Measurements from ENCODE around the gene DIS3L2. TPM values are rescaled to one million over a fixed set of nuclear protein-coding genes. Genes with fewer than 3 reads are reported as not detected.

Gene DIS3L2
- total RNA-seq, 2 donors from 2014 or later = 33.5 to 35.5 TPM

- ATAC-seq (peak; percentile 22), DNase-seq (peak in 1 of 2 donors; percentile 21)
- intact Hi-C loops (cut with DNase I, micrococcal nuclease) = loop anchor here (5.0 to 10.0 kb wide), 3 partner anchors 398 to 508 kb away; no protein-coding TSS in a partner anchor
Observed at GRCh38 chr2:231926761-231927565, 34.5 kb upstream of the DIS3L2 start.

- ATAC-seq (no peak), DNase-seq (no peak)
- intact Hi-C loops (cut with DNase I, micrococcal nuclease) = loop anchor here (5.0 to 10.0 kb wide), 3 partner anchors 397 to 507 kb away; no protein-coding TSS in a partner anchor
Observed at GRCh38 chr2:231927566-231927890, 34.0 kb upstream of the DIS3L2 start.

GRCh38 chr2:231928481-231928880 is 33.0 kb upstream of the DIS3L2 start:
- DNase-seq = no peak
- intact Hi-C loops (cut with DNase I, micrococcal nuclease) = loop anchor here (5.0 to 10.0 kb wide), 3 partner anchors 396 to 506 kb away; no protein-coding TSS in a partner anchor
- no peak for ATAC-seq

- intact Hi-C loops (cut with DNase I, micrococcal nuclease) = loop anchor here (5.0 to 10.0 kb wide), 3 partner anchors 396 to 506 kb away; no protein-coding TSS in a partner anchor
- ATAC-seq (no peak), DNase-seq (no peak)
Observed at GRCh38 chr2:231928901-231929725, 32.4 kb upstream of the DIS3L2 start.

- no peak for ATAC-seq
- DNase-seq = peak in 1 of 2 donors; percentile 21
- intact Hi-C loops (cut with DNase I, micrococcal nuclease) = loop anchor here (5.0 to 10.0 kb wide), 3 partner anchors 395 to 505 kb away; no protein-coding TSS in a partner anchor
Observed at GRCh38 chr2:231929961-231930592, 31.4 kb upstream of the DIS3L2 start.

- intact Hi-C loops (cut with DNase I, micrococcal nuclease) = no loop called here
- ATAC-seq (no peak), DNase-seq (no peak)
Observed at GRCh38 chr2:231930593-231931281, 30.8 kb upstream of the DIS3L2 start.

- intact Hi-C loops (cut with DNase I, micrococcal nuclease) = no loop called here
- DNase-seq (no peak), ATAC-seq (no peak)
Observed at GRCh38 chr2:231931481-231931915, 30.0 kb upstream of the DIS3L2 start.

- ATAC-seq = no peak
- DNase-seq = no peak
- intact Hi-C loops (cut with DNase I, micrococcal nuclease) = no loop called here
Observed at GRCh38 chr2:231932711-231932970, 28.9 kb upstream of the DIS3L2 start.

GRCh38 chr2:231932985-231933915 is 28.3 kb upstream of the DIS3L2 start:
- ATAC-seq (no peak), DNase-seq (no peak)
- intact Hi-C loops (cut with DNase I, micrococcal nuclease) = no loop called here

GRCh38 chr2:231933916-231934401 is 27.6 kb upstream of the DIS3L2 start:
- no peak for ATAC-seq
- intact Hi-C loops (cut with DNase I, micrococcal nuclease) = no loop called here
- no peak for DNase-seq

- no peak for ATAC-seq
- intact Hi-C loops (cut with DNase I, micrococcal nuclease) = no loop called here
- no peak for DNase-seq
Observed at GRCh38 chr2:231934441-231935206, 26.9 kb upstream of the DIS3L2 start.

GRCh38 chr2:231935207-231935524 is 26.3 kb upstream of the DIS3L2 start:
- DNase-seq (no peak), ATAC-seq (no peak)
- intact Hi-C loops (cut with DNase I, micrococcal nuclease) = no loop called here

- ATAC-seq (no peak), DNase-seq (no peak)
- intact Hi-C loops (cut with DNase I, micrococcal nuclease) = no loop called here
Observed at GRCh38 chr2:231935815-231936214, 25.7 kb upstream of the DIS3L2 start.

- ATAC-seq (no peak), DNase-seq (no peak)
- intact Hi-C loops (cut with DNase I, micrococcal nuclease) = no loop called here
Observed at GRCh38 chr2:231936491-231936890, 25.0 kb upstream of the DIS3L2 start.

- intact Hi-C loops (cut with DNase I, micrococcal nuclease) = no loop called here
- ATAC-seq (no peak), DNase-seq (no peak)
Observed at GRCh38 chr2:231937057-231937456, 24.5 kb upstream of the DIS3L2 start.

GRCh38 chr2:231939022-231939421 is 22.5 kb upstream of the DIS3L2 start:
- ATAC-seq (no peak), DNase-seq (no peak)
- intact Hi-C loops (cut with DNase I, micrococcal nuclease) = no loop called here

- intact Hi-C loops (cut with DNase I, micrococcal nuclease) = no loop called here
- ATAC-seq = no peak
- DNase-seq = no peak
Observed at GRCh38 chr2:231940795-231941194, 20.7 kb upstream of the DIS3L2 start.
